Stimulated activated CD4-positive, alpha-beta T cell treated with anti-CD3 and anti-CD28 coated beads, TNF-alpha, amount 100 ng/mL, for 4 hours (primary cell): ENCODE measurements around the gene HHATL.

Experiments used
- DNase-seq, 3 experiments: peaks; one replicate each; pipeline ENCODE4 v3.0.0-alpha.2; 2020; ENCODE audit warnings: low read depth in 3 of 3

HHATL gene

DNA sequence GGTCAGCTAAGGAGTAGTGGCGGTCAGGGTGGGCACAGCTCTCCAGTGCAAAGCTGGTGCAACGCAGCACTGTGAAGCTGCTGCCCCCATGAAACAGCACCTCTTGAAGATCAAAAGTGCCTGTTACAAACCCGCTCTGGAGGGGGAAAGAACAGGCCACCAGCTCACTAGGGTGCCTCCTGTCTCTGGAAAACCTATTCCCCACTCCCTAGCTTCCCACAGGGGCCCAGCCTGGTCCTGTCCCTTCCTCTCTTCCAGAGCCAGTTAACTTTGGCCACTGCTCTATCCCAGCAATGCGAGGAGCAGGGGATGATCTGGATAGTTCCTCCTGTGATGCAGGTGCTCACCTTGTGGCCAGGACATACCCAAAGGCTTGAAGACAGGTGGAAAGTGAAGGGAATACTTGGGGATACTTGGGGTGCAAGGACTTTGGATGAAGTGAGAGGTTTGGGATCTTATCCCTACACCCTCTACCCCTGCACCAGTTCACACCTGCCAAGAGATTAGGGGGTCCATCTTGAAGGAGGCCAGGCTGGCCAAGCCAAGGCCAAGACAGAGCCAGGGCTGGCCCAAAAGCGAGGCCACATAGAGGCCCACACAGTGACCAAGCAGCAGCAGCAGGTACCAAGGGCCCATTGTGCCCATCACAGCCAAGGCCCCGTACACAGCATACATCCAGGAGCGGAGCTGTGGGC lies 4.2 kb downstream of the HHATL start:
- DNase-seq = no peak

GRCh38 chr3:42697289-42698051 lies 5.1 kb downstream of the HHATL start:
- DNase-seq = no peak

DNA sequence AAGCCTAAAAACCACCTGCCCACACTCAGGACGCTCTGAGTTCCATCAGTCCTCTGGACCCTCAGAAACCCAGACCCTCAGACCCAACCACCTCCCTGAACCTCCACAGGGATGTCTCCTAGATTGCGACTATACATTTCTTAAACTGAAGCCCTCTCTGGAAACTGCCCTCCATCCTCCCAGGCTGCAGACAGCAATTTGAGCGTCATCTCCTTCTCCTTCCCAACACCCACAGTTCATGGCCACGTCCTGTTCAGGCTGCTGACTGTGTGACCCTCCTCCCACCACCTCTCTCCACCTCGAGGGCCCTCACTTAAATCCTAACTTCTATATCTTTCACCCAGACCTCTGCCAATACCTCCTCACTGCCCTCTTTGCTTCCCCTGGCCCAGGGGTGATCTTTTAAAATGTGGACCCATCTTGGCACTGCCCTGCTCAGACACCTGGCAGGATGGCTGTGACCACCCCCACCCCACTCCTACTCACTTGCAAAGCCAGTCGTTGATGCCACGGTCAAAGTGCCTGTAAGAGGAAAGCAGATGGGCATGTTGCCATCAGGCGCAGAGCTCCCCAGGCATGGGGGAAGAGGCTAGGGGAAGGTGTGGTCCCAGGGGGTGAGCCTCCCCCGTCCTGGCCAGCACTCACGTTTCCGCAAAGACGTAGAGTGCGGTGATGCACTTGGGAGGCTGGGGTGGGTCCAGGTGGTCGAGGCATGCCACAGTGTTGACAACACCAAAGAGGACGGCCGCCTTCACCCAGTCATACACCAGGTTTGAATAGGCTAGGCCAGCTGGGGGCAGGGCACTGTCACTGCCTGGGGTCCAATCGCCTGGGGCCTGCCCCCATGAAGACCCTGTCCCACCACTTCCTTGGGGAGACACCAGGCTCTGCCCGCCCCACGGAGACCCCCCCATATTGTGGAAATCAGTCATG lies 6.0 kb downstream of the HHATL start:
- no peak for DNase-seq

DNA sequence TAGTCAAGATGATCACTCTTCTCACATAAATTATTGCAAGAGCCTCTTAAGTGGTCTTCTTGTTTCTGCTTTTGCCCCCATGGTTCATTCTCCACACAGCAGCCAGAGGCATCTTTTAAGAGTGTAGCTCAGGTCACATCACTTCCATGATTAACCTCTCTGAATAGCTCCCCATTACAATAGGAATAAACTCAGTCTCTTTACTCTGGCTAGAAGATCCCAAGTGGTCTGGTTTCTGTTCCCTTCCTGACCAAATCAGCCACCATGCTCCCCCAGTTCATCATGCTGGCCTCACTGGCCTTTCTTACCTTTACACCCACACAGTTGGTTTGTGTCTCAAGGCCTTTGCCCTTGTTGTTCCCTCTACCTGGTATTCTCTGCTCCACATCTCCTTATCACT lies 8.2 kb downstream of the HHATL start:
- no peak for DNase-seq

GRCh38 chr3:42693530-42693930 lies 9.1 kb downstream of the HHATL start:
- DNase-seq = no peak

- DNase-seq = no peak
Measured at GRCh38 chr3:42692667-42693529, 9.7 kb downstream of the HHATL start.

GRCh38 chr3:42691816-42692666 lies 10.6 kb downstream of the HHATL start:
- DNase-seq = no peak

DNA sequence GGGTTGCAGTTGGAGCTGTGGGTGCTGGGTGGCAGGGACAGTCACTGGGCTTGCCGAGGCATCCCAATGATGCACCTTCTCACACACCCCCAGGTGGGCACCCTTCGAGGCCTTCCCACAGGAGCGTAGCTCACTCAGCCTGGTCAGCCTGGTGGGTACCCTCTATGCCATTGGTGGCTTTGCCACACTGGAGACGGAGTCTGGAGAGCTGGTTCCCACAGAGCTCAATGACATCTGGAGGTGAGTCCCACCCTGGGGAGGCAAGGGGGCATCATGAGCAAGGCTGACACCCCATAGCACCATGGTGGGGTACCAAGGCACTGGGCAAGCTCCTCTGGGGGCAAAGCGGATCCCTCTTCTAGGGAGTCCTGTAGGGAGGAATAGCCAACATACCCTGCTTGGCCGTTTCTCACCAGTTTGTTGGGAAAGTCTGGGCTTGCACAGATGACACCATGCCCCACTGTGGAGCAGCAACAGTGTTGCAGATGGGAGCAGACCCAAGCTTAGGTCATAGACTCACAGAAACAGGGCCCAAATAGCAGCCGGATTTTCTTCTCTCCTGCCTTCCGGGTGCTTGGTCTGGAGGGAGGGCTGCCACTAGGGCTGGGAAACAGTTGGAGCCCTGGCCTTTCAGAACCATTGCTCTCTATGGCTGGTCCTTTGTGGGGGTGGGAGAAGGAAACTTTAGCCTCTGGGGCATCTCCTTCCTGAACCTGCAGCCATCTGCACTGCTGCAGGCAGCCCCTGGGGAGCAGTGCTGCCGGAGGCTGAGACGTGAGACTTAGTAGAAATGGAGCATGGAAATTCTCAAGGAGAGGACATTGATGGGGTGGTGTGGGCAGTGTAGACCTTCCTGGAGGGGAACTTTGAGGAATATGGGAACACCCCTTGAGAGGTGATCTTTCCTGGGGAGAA lies 11.6 kb downstream of the HHATL start:
- no peak for DNase-seq

DNA sequence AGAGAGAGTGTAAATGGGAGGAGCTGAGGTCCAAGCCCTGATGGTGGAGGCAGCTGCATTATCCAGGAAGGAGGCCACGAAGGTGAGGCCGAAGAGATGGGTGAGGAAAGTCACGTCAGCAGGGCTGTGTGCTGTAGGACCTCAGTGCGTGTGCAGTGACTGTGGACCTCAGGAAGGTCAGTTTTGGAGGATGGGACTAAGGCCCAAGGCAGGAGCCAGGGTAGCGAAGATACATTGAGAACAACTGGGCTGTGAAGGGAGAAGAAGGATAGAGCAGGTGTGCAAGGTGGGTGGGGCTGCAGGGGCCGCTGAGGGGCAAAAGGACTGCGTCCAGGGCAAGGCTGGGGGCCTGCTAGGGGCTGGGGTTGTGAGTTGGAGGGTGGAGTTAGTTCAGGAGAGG lies 12.4 kb downstream of the HHATL start:
- DNase-seq = no peak

DNA sequence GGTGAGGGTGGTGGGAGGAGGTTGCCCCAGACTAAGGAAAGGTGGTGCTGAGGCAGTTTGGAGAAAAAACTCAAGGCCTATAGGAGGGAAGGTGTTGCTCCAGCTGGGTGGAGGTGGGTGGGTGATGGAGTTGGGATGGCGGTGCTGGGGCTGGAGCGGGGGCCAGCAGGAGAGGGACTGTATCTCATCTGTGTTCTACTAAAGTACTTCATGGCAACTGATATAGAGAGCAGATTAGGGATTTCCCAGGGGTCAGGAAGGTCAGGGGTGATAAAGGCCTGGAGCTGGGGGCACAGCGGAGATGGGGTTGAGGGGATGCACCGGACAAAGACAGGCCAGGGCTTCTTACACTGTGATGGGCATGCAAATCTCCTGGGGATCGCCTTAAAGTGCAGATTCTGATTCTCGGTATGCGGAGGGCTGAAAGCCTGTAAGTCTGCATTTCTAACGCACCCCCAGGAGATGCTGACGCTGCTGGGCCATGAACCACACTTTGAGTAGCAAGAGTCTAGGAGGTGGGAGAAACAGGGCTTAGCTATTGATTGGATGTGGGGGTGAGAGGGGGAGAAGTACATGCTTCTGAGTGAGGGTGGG lies 13.1 kb downstream of the HHATL start:
- no peak for DNase-seq

DNA sequence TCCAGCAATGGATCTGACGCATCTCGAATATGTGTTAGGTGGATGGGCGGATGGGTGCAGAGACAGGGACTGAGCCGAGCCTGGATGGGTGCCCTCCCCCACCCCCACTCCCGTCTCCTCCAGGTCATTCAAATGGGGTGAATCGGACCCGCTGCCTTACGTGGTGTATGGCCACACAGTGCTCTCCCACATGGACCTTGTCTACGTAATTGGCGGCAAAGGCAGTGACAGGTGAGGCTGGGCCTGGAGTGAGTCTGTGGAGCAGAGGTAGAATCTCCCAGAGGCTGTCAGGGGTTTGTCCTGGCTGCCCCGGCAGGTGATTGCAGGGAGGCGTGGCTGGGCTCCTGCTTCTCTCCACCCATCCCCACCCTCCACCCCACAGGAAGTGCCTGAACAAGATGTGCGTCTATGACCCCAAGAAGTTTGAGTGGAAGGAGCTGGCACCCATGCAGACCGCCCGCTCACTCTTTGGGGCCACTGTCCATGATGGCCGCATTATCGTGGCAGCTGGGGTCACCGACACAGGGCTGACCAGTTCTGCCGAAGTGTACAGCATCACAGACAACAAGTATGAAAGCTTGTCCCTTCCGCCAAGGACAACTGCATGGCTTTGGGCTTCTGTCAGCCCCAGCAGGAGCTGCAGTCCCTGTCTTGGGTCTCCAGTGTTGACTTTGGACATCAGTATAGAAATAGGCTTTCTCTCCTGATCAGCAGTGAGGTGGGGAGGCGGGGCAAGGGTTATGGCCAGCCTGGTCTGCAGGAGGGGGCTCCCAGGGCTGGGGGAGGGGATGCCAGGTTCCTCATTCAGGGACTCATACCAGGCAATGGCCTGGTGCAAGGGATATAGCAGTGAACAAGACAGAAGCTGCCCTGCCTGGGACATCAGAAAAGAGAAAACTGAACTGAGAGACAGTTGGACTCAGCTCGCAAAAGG lies 13.8 kb downstream of the HHATL start:
- DNase-seq = no peak

DNA sequence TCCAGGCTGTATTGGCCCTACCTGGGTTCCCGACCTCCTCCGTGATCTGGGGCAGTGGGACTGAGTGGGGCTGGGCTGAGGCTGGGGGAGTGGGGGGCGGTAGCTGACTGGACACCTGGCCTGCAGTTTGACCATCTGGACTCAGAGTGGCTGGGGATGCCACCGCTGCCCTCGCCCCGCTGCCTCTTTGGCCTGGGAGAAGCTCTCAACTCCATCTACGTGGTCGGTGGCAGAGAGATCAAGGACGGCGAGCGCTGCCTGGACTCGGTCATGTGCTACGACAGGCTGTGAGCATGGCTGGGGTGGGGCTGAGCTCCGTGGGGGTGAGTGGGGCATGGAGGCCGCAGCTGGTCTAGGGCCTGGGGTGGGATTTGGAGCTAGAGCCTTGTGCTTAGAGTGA lies 14.6 kb downstream of the HHATL start:
- DNase-seq = no peak

DNA sequence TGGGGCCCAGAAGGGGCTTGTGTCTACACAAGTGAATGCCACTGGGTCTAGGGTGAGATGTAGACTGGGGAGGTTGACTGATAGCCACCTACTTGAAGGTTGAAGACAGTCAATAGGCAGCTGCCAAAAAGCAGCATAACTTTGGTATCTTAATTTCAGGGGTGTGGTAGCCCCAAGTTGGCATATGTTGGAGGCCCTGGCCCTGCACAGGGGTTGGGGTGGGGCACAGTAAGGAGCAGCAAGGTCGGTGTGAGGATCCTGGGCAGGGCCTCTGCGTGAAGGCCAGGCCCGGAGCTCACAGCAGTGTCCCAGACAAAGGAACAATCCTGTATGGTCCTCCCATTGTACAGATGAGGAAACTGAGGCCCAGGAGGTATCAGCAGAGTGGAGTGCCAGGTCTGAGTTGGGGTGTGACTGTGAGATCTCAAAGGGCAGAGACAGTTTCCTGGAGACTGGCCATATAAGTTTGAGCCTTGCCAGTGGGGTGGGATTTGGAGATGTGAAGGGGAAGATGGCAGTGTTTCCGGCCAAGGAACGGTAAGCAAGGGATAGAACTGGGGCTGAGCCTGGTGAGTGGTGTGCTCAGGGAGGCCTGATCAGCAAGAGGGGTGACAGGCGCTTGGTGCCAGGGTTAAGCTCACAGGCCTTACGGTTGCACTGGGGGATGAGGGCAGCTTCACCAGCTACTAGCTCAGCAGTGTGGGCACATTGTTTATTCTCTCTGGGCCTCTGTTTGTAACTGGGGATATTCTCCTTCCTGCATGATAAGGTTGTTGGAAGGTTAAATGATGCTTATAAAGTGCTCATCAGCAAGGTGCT lies 15.6 kb downstream of the HHATL start:
- DNase-seq = no peak

DNA sequence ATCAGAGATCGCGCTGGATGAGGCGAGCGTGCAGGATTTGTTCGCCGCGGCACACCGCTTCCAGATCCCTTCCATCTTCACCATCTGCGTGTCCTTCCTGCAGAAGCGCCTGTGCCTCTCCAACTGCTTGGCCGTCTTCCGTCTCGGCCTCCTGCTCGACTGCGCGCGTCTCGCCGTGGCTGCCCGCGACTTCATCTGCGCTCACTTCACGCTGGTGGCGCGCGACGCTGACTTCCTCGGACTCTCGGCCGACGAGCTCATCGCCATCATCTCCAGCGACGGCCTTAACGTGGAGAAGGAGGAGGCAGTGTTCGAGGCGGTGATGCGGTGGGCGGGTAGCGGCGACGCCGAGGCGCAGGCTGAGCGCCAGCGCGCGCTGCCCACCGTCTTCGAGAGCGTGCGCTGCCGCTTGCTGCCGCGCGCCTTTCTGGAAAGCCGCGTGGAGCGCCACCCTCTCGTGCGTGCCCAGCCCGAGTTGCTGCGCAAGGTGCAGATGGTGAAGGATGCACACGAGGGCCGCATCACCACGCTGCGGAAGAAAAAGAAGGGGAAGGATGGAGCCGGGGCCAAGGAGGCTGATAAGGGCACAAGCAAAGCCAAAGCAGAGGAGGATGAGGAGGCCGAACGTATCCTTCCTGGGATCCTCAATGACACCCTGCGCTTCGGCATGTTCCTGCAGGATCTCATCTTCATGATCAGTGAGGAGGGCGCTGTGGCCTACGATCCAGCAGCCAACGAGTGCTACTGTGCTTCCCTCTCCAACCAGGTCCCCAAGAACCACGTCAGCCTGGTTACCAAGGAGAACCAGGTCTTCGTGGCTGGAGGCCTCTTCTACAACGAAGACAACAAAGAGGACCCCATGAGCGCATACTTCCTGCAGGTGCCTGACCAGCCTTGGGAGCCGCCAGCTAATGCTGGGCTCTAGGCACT lies 16.4 kb downstream of the HHATL start:
- no peak for DNase-seq

DNA sequence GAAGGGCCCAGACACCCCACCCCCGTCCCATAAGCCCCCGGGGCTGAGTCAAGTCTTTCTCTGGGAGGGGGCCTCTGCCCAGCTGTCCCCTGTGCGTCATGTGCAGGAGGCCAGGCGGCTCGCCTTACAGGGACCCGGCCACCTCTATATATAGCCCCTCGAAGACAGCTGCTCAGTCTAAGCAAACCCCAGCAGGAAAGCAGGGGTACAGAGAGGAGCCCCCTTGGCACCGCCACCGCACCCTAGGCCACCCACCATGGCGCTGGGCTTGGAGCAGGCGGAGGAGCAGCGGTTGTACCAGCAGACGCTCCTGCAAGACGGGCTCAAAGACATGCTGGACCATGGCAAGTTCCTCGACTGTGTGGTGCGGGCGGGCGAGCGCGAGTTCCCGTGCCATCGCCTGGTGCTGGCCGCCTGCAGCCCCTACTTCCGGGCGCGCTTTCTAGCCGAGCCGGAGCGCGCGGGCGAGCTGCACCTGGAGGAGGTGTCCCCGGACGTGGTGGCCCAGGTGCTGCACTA lies 17.2 kb downstream of the HHATL start, which contains the start of gene KLHL40:
Gene KLHL40 (plus strand): TSS at position 175 of the 519 bp plus-strand sequence. CDS start 82 bp downstream, at position 257.
- DNase-seq = no peak
